GM19372 (cell line): ENCODE results near the gene SPATA4.
"Not testable (repeated sequence)": the region's sequence is repeated elsewhere in the genome, so short reads cannot be mapped to it uniquely, and the experiment has no call there.

Source experiments
- ATAC-seq: cut with Tn5 transposase; IDR thresholded peaks from one replicate; pipeline ENCODE4 v1.9.1; 2021; ENCODE audit warnings: mild to moderate bottlenecking, low read depth, moderate library complexity; ENCODE audit not compliant: unreplicated experiment

SPATA4 gene

GRCh38 chr4:176195184-176195978, at the start of gene SPATA4:
SPATA4 (minus strand) TSS chr4:176195585; CDS start chr4:176195562, 23 bp downstream.
- ATAC-seq: peak; percentile 98

GRCh38 chr4:176242764-176243347, 47.5 kb upstream of the SPATA4 start:
- ATAC-seq: no peak

GRCh38 chr4:176241703-176242102, 46.3 kb upstream of the SPATA4 start:
- no peak for ATAC-seq

GRCh38 chr4:176238826-176239225, 43.4 kb upstream of the SPATA4 start:
- ATAC-seq: no peak

- no peak for ATAC-seq
Observed at GRCh38 chr4:176238157-176238610, 42.8 kb upstream of the SPATA4 start.

GRCh38 chr4:176236946-176237345, 41.6 kb upstream of the SPATA4 start:
- no peak for ATAC-seq

- ATAC-seq: no peak
Observed at GRCh38 chr4:176230836-176231235, 35.5 kb upstream of the SPATA4 start.

- no peak for ATAC-seq
Observed at GRCh38 chr4:176229645-176230044, 34.3 kb upstream of the SPATA4 start.

GRCh38 chr4:176226736-176227135, 31.4 kb upstream of the SPATA4 start:
- no peak for ATAC-seq

- ATAC-seq: no peak
Observed at GRCh38 chr4:176223561-176223960, 28.2 kb upstream of the SPATA4 start.

GRCh38 chr4:176222149-176222548, 26.8 kb upstream of the SPATA4 start:
- ATAC-seq: no peak

- ATAC-seq: no peak
Observed at GRCh38 chr4:176217510-176217909, 22.1 kb upstream of the SPATA4 start.

GRCh38 chr4:176212351-176212750, 17.0 kb upstream of the SPATA4 start:
- ATAC-seq: not testable (repeated sequence)

- ATAC-seq: no peak
Observed at GRCh38 chr4:176210579-176211296, 15.4 kb upstream of the SPATA4 start.

GRCh38 chr4:176210101-176210500, 14.7 kb upstream of the SPATA4 start:
- no peak for ATAC-seq

- ATAC-seq: no peak
Observed at GRCh38 chr4:176209535-176209934, 14.2 kb upstream of the SPATA4 start.

- no peak for ATAC-seq
Observed at GRCh38 chr4:176207839-176208238, 12.5 kb upstream of the SPATA4 start.

GRCh38 chr4:176205299-176205698, 9.9 kb upstream of the SPATA4 start:
- ATAC-seq: no peak

GRCh38 chr4:176198316-176198903, 3.0 kb upstream of the SPATA4 start:
- ATAC-seq: no peak

- no peak for ATAC-seq
Observed at GRCh38 chr4:176193938-176194337, 1.4 kb downstream of the SPATA4 start.

GRCh38 chr4:176193126-176193525, 2.3 kb downstream of the SPATA4 start:
- no peak for ATAC-seq
